ENCODE measurements around the gene WFDC1.

The WFDC1 gene

DNA sequence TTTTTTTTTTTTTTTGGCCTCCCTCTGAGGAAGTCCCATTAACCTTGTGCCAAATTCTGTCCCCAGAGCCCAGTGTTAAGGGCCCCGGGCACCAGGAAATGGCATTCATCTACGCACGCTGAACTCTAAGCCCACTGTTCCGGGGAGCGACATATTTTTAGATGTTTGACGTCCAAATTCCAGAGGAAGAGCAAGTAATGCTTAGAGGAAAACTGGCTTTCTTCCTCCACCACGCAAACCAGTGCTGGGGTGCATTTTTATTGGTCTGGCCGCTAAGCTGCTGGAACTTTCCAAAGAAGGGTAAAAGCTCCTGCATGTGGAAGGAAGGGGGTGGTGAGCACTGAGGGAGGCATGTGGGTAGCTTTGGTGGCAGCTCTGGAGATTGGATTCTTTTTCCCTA is 8.3 kb downstream of the WFDC1 start:
- POLR2A ChIA-PET (ENCODE audit: low non-redundant PET) = no interaction called here
- no peak overlapping the region for H3K27ac ChIP-seq
- TF ChIP-seq, protein P1, sequence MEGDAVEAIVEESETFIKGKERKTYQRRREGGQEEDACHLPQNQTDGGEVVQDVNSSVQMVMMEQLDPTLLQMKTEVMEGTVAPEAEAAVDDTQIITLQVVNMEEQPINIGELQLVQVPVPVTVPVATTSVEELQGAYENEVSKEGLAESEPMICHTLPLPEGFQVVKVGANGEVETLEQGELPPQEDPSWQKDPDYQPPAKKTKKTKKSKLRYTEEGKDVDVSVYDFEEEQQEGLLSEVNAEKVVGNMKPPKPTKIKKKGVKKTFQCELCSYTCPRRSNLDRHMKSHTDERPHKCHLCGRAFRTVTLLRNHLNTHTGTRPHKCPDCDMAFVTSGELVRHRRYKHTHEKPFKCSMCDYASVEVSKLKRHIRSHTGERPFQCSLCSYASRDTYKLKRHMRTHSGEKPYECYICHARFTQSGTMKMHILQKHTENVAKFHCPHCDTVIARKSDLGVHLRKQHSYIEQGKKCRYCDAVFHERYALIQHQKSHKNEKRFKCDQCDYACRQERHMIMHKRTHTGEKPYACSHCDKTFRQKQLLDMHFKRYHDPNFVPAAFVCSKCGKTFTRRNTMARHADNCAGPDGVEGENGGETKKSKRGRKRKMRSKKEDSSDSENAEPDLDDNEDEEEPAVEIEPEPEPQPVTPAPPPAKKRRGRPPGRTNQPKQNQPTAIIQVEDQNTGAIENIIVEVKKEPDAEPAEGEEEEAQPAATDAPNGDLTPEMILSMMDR (conservative IDR thresholded peaks at IDR 0.05; ENCODE audit: low read depth) = no peak
- CTCF ChIA-PET = interaction anchor here (0.6 kb wide), 1 partner anchor 192 kb away, joined by 7 read pairs; no protein-coding TSS in a partner anchor
- no peak for DNase-seq (ENCODE audit: low spot score)

DNA sequence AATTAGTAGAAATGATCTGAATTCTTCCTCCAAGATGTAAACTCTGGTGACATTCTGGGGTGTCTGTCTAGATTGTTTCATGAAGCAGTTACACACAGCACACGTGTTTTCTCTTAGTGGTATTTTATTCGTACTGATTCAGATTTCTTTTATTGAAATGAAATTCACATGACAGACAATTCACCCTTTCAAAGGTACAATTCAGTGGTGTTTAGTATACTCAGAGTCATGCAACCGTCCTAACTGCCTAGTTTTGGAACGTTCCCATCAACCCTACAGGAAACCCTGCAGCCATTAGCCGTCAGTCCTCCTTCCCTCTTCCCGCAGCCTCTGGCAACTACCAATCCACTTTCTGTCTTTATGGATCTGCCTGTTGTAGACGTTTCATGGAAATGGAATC is 8.8 kb downstream of the WFDC1 start:
- CTCF ChIA-PET = no interaction called here
- TF ChIP-seq, protein P1 (conservative IDR thresholded peaks at IDR 0.05; ENCODE audit: low read depth) = no peak
- POLR2A ChIA-PET (ENCODE audit: low non-redundant PET) = no interaction called here
- no peak for DNase-seq (ENCODE audit: low spot score)
- no peak overlapping the region for H3K27ac ChIP-seq

DNA sequence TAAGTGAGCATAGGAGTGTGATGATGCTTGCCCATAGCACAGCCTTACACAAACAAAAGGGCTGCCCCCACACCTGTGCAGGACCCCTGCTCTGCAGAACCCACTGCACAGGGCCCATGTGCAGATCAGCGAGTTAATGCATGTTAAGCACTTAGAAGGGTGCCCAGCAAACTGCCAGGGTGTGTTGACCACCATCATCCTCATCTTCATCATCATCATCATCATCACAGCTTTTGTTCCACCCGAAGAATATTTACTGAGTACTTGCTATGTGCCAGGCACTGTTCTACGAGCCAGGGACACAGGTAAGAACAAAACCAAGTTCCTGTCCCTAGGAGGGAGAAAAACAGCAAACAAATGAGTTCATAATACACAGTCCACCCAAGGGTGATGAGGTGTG is 11.9 kb downstream of the WFDC1 start:
- ChIA-PET POLR2A (ENCODE audit: low non-redundant PET) (no interaction called here), CTCF (interaction anchor here (0.5 kb wide), 1 partner anchor 74 kb away, joined by 4 read pairs; no protein-coding TSS in a partner anchor)
- no peak for DNase-seq (ENCODE audit: low spot score)
- no peak overlapping the region for H3K27ac ChIP-seq
- TF ChIP-seq, protein P1 (conservative IDR thresholded peaks at IDR 0.05; ENCODE audit: low read depth) = no peak

DNA sequence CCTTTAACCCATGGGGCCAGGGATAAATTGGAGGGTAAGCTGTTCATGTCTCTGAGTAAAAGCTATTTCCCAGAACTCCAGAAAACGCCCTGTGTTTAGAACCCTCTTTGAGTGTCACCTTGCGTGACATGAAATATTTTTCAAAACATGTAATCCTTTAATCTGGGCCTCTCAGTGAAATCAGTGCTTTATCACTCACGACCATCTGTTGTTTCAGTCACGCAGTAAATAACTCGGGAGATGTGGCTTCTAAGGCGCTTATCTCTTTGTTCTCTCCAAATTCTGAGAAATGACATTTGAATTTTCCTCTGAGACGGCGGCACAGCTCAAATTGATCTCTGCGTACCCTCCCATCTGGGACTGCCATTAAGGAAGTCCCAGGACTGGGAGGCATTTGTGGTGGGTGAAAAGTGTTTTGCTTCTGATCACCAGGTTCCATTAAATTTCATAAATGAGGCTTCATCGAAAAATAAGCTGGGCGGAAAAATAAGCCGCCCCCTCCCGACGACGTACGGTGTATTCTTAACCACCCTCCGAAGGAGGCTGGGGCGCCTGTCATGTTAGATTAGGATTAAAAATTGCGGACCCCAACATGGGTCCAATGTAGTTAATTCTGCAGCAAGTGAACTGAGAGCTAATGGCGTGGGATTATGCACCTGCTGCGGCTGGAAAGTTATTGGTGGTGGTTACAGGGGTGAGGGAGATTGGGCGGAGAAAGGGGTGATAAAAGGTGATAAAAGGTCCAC is 12.7 kb downstream of the WFDC1 start:
- CTCF ChIA-PET = interaction anchor here (0.5 to 1.3 kb wide), 5 partner anchors 8 to 129 kb away, joined by 3 to 5 read pairs (median 5); no protein-coding TSS in a partner anchor
- H3K27ac ChIP-seq = no peak overlapping the region
- no peak for DNase-seq (ENCODE audit: low spot score)
- TF ChIP-seq, protein P1 (conservative IDR thresholded peaks at IDR 0.05; ENCODE audit: low read depth) = no peak
- POLR2A ChIA-PET (ENCODE audit: low non-redundant PET) = no interaction called here

DNA sequence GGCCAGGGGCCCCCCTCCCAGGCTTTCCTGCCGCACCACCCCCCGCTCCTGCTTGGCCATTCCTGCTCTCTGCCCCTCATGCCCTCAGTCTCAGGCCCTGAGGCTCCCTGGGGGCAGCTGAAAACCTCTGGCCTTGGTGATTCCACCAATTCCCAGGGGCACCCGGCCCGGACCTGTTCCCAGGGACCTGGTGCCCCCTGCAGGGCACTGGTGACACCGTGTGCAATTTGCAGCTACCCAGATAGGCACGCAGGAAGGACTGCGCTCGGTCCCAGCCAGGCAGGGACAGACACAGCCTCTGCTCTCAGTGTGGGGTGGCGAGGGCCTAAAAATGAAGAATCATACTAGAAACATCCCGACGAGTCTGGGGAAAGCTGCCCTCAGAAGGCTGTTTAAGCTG is 13.4 kb downstream of the WFDC1 start:
- no peak overlapping the region for H3K27ac ChIP-seq
- ChIA-PET CTCF (interaction anchor here (0.6 to 1.3 kb wide), 7 partner anchors 9 to 129 kb away, joined by 3 to 5 read pairs (median 5); no protein-coding TSS in a partner anchor), POLR2A (ENCODE audit: low non-redundant PET) (no interaction called here)
- TF ChIP-seq, protein P1 (conservative IDR thresholded peaks at IDR 0.05; ENCODE audit: low read depth) = no peak
- DNase-seq (ENCODE audit: low spot score) = peak; percentile 14

DNA sequence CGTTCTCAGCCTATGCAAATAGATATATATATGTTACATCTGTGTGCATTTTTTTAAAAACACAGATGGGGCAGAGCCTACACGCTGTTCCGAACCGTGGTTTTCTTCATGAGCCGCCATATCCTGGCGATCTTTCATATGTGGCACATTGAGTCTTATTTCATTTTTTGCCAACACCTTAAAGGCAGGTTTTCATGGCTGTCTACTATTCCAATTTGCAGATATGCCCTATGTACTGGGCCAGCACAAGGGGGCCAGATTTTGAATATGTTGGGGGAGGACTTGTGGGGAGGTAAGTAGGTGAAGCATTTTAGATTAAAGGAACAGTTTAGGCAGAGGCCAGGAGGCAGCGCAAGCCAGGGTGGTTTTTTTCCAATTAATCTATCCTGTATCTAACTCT is 16.0 kb downstream of the WFDC1 start:
- ChIA-PET POLR2A (ENCODE audit: low non-redundant PET) (no interaction called here), CTCF (no interaction called here)
- TF ChIP-seq, protein P1 (conservative IDR thresholded peaks at IDR 0.05; ENCODE audit: low read depth) = no peak

More for the DNA sequence above, 16.0 kb downstream of the WFDC1 start:
- DNase-seq (ENCODE audit: low spot score) = no peak
- H3K27ac ChIP-seq = no peak overlapping the region
